Suprapubic skin (tissue), 3 donors: ENCODE data around the gene FER.

ENCODE experiments used
- CTCF ChIP-seq, 2 donors: fragments of 200-600 bp in 1 of 2; fragments of 450-650 bp in 1 of 2; sonication (generic) in 1 of 2; IDR thresholded peaks; one replicate each; pipeline ENCODE4 v1.5.1; 2016 to 2019; ENCODE audit warnings: antibody characterized with exemption in 2 of 2, mild to moderate bottlenecking in 1 of 2, moderate library complexity in 1 of 2
- EP300 ChIP-seq: sonication (generic); formaldehyde crosslinking; IDR thresholded peaks from one replicate; pipeline ENCODE4 v1.6.1; 2017; ENCODE audit warnings: antibody characterized with exemption
- POLR2A ChIP-seq, 2 donors: fragments of 450-650 bp; IDR thresholded peaks; one replicate each; pipeline ENCODE4 v1.6.1; 2017; ENCODE audit warnings: antibody characterized with exemption in 2 of 2, mild to moderate bottlenecking in 2 of 2, moderate library complexity in 2 of 2

GRCh38 chr5:109028608-109029299 is 281.1 kb downstream of the FER start:
- no peak for TF ChIP-seq CTCF (IDR thresholded peaks at IDR 0.05)
- no peak for TF ChIP-seq EP300
- no peak for TF ChIP-seq POLR2A (IDR thresholded peaks at IDR 0.05)
